Stimulated activated naive CD4-positive, alpha-beta T cell treated with Interleukin-2 at 50 U/mL for 16 hours (primary cell): ENCODE measurements around the gene SYNPR.
"Not testable (repeated sequence)": the region's sequence is repeated elsewhere in the genome, so short reads cannot be mapped to it uniquely, and the experiment has no call there.

Experiments
- DNase-seq: peaks from one replicate; lab custom pipeline; 2025; lab: John Stamatoyannopoulos, UW

SYNPR gene

GRCh38 chr3:63624941-63625560 lies 346.9 kb downstream of the SYNPR start:
- no peak for DNase-seq

DNA sequence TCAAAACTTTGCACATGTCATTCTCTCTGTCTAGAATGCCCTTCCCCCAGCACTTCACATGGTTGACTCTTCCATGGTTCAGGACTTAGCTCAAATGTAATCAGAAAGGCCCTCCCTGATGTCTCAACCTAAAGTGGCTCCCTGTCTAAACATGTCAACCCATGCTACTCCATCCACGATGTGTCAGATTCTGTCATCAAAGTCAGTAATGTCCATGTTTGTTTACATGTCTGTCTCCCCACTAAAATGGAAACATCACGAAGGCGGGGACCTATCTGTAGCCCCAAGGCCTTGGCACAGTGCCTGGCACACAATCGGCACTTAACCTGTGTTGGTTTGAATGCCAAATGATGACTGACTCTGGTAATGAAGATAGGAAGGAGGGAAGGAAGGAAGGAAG lies 353.6 kb downstream of the SYNPR start:
- no peak for DNase-seq

GRCh38 chr3:63635186-63635585 lies 357.1 kb downstream of the SYNPR start:
- no peak for DNase-seq

- no peak for DNase-seq
Observed at GRCh38 chr3:63639806-63640205, 361.7 kb downstream of the SYNPR start.

DNA sequence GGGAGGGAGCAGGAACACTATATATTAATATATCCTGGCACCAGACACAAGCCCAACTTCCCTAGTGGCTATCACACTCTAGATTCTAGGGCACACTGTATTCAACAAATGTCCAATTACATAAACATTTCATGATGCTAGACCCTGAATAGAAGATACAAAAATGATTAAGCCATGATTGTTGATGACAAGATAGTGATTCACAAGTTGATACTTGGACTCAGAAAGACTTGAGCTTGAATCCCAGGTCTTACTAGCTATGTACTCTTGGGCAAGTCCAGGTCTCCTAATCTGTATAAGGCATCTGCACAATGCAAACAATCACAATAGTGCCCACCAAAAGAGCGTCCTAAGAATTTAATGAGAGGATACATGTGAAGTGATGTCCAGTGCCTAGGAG lies 364.4 kb downstream of the SYNPR start:
- DNase-seq = no peak

DNA sequence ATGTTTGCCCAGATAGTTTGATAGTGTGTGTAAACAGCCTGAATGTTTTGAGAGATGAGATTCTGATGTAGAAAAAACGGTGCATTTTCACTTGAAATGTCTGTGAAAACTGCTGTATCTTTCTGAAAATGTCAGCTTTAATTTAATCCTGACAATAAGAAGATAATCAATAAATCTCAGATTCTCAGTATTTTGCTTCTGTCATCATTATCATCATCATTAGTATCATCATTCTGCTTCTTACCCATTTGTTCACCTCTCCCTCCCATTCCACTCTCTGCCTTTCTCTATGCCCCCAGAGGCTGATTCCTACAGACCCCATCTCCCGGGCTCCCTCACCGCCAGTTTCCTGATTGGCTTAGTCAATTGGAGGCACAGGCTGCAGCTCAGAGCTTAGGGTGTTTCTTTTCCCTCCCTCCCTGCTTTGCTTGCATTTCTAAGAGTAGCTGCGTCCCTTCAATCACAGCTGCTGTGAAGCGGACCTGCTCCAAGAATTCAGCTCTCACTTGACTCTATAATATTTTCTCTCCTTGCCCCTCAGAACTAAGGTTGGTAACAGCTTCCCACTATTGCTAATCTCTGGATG lies 366.2 kb downstream of the SYNPR start:
- DNase-seq = no peak

GRCh38 chr3:63644928-63645781 lies 367.0 kb downstream of the SYNPR start:
- not testable (repeated sequence) for DNase-seq

DNA sequence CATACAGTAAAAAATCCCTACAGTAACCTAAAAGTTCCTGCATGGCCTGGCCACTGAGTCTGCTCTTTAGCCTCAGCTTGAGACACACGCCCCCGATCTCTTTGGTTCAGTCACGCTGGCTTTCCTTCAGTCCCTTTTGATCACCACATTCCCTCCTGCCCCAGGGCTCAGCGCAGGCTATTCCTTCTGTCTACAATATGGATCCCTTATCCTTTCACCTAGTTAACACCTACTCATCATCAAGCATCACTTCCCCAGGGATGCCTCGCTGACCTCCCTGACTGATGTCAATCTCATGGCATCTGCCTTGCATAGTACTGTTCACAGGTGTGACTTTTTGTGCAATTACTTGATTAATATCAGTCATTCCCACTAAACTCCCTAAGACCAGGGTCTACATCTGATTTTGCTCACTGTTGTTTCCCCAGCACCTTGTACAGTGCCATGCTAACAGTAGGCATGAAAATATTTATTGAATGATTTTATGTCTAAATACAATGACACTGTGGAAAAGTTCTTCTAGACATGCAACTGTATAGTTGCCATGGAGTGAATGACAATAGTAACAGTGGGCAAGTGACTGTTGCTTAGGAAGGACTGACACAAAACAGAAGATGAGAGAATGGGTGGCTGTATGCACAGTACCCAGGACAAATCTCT lies 374.1 kb downstream of the SYNPR start, which contains the start of gene SNTN:
Gene SNTN, plus strand, starts transcription at position 610 of the 660 bp plus-strand sequence. Its CDS starts 13 bp downstream, at position 623.
- DNase-seq = no peak

DNA sequence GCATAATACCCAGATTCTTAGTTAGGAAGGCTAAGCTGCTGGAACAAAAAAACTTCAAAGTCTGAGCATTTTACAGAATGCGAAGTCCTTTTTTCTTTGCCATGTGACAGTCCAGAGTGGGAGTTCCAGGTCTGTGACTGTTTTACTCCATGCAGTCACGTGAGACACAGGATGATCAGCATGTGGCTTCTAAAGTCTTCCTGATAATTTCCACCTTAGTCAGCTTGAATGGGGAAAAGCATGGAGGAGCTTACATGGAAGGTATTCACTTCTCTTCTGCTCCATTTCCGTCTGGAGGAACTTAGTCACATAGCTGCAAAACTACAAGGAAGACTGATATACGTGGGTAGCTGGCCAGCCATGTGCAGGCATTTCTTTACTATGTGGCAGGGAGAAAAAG lies 376.1 kb downstream of the SYNPR start:
- DNase-seq = no peak

- no peak for DNase-seq
Observed at GRCh38 chr3:63654931-63655330, 376.8 kb downstream of the SYNPR start.

- no peak for DNase-seq
Observed at GRCh38 chr3:63655519-63655918, 377.4 kb downstream of the SYNPR start.

- DNase-seq = no peak
Observed at GRCh38 chr3:63656786-63657185, 378.7 kb downstream of the SYNPR start.

DNA sequence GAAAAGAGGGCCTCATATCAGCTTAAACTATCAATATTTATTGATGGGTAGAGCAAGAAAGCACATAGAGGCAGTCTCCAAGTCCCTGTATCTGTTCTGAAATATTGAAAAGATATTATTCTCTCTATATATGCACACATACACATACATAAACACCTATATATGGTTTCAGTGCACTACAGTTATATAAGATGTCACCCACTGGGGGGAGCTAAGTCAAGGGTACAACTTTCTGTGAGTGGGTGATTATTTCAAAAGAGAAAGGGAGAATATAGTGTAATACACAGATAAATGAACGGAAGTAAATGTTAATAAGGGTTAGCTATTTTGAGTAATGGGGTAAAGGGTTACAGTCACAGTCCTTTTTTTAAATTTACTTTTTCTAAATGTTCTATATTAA lies 383.1 kb downstream of the SYNPR start:
- no peak for DNase-seq

- DNase-seq = no peak
Observed at GRCh38 chr3:63662011-63662410, 383.9 kb downstream of the SYNPR start.

GRCh38 chr3:63662500-63662899 lies 384.4 kb downstream of the SYNPR start:
- no peak for DNase-seq
